Natural killer cell (primary cell): ENCODE data around the gene TRIM37. TPM values are rescaled to one million over a fixed set of nuclear protein-coding genes. Genes with fewer than 3 reads are reported as not detected.

Source experiments
- ATAC-seq, 3 donors: fragments of 150-1000 bp in 2 of 3; fragments of 200-7000 bp in 1 of 3; cut with Tn5 transposase; 1 replicate in 1 of 3; 2 replicates in 2 of 3; pipeline ENCODE4 v1.10.0; 2021; ENCODE audit warnings: mild to moderate bottlenecking in 2 of 3, moderate library complexity in 2 of 3
- DNase-seq, 2 donors: peaks; one replicate each; pipeline versions ENCODE4 v3.0.0 to v3.0.0-alpha.2; 2013 to 2021; ENCODE audit warnings: mixed read lengths in 1 of 2
- H3K27ac ChIP-seq: one replicate; pipeline ENCODE4 v1.5.1; 2013; ENCODE audit warnings: mild to moderate bottlenecking, low read length
- H3K27me3 ChIP-seq: one replicate; pipeline ENCODE4 v1.6.1; 2013; ENCODE audit warnings: low read length; ENCODE audit not compliant: control insufficient read depth, insufficient read depth
- H3K36me3 ChIP-seq: one replicate; pipeline ENCODE4 v1.6.1; 2013; ENCODE audit warnings: low read length; ENCODE audit not compliant: control insufficient read depth, insufficient read depth
- H3K4me1 ChIP-seq: one replicate; pipeline ENCODE4 v1.6.1; 2013; ENCODE audit warnings: low read length; ENCODE audit not compliant: control insufficient read depth, insufficient read depth
- H3K4me3 ChIP-seq: one replicate; pipeline ENCODE4 v1.5.1; 2013; ENCODE audit warnings: low read length
- H3K9me3 ChIP-seq: one replicate; pipeline ENCODE4 v1.6.1; 2013; ENCODE audit warnings: low read length; ENCODE audit not compliant: control insufficient read depth, insufficient read depth
- H3K27ac Mint-ChIP-seq, 2 donors: one replicate each; pipeline ENCODE4 v1.8.0; 2022; ENCODE audit warnings: mild to moderate bottlenecking in 2 of 2, mixed read lengths in 2 of 2, moderate library complexity in 1 of 2
- H3K27me3 Mint-ChIP-seq, 2 donors: one replicate each; pipeline ENCODE4 v1.8.0; 2022; ENCODE audit warnings: low read depth in 2 of 2, mixed read lengths in 2 of 2
- H3K36me3 Mint-ChIP-seq: one replicate; pipeline ENCODE4 v1.8.0; 2022; ENCODE audit warnings: mixed read lengths
- H3K4me1 Mint-ChIP-seq, 2 donors: one replicate each; pipeline ENCODE4 v1.8.0; 2022; ENCODE audit warnings: mixed read lengths in 2 of 2
- H3K4me3 Mint-ChIP-seq: one replicate; pipeline ENCODE4 v1.8.0; 2022; ENCODE audit warnings: mild to moderate bottlenecking, moderate library complexity, mixed read lengths
- H3K9me3 Mint-ChIP-seq, 2 donors: one replicate each; pipeline ENCODE4 v1.8.0; 2022; ENCODE audit warnings: mixed read lengths in 2 of 2
- WGBS: methylation state at CpG from one replicate; pipeline ENCODE4 v1.1.7; 2013; ENCODE audit warnings: missing lambda C conversion rate; ENCODE audit not compliant: insufficient coverage; 5-methylcytosine and 5-hydroxymethylcytosine counted together
- intact Hi-C: fragments of 100-400 bp; cut with micrococcal nuclease; formaldehyde crosslinking; loops from one replicate; pipeline ENCODE4 v1.14.2; 2022
- total RNA-seq, 4 donors: library from RNA; stranded (reverse); fragments of 120-200 nt in 1 of 4; gene quantifications; one replicate each; pipeline versions ENCODE4 v1.2.3 to v1.2.4, GENCODE V29; 2013 to 2022
- TF ChIP-seq, protein P1 (sequence below): fragments of 200-600 bp; IDR thresholded peaks from one replicate; pipeline ENCODE4 v1.8.0; 2022; ENCODE audit warnings: antibody characterized with exemption

The TRIM37 gene
- total RNA-seq, 3 donors from 2014 or later (not counting 1 experiment from before 2014, with no cell fraction given), result 20.4 to 26.1 (median 21.9) TPM

DNA sequence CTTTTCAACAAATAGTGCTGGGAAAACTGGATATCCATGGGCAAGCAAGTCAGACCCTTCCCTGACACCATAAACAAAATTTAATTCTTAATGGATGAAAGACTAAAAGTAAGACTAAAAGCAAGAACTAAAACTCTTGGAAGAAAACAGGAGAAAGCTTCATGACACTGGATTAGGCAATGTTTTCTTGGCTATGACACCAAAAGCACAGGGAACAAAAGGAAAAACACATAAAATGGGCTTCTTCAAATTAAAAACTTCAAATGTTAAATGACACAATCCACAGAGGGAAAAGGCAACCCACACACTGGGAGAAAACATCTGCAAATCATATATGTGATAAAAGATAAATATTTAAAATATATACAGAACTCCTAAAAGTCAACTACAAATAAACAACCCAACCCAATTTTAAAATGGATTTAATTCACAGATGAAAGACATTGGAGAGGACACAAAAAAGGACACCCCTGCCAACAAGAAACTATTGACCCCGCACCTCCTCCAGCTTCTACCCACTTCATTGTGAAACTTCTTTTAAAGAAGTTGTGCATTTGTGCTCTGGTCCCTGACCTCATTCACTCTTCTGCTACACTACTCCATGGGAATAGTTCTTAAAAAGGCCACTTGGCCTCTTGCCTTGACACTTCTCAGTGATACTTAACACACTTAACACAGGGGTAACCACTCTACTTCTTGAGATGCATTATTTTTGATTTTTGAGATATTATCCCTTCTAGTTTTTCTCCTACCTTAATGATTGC, 80.3 kb downstream of the TRIM37 start:
- Mint-ChIP-seq H3K4me1 (no peaks in the 10 kb centered on the region), H3K27me3 (no peaks in the 10 kb centered on the region), H3K4me3 (no peak overlapping the region), H3K36me3 (no peaks in the 10 kb centered on the region), H3K27ac (no peak overlapping the region), H3K9me3 (no peaks in the 10 kb centered on the region)
- 100% methylated on average over 1 of the region's 1 CpG for WGBS
- H3K4me1 ChIP-seq, result no peaks in the 10 kb centered on the region
- TF ChIP-seq, protein P1, sequence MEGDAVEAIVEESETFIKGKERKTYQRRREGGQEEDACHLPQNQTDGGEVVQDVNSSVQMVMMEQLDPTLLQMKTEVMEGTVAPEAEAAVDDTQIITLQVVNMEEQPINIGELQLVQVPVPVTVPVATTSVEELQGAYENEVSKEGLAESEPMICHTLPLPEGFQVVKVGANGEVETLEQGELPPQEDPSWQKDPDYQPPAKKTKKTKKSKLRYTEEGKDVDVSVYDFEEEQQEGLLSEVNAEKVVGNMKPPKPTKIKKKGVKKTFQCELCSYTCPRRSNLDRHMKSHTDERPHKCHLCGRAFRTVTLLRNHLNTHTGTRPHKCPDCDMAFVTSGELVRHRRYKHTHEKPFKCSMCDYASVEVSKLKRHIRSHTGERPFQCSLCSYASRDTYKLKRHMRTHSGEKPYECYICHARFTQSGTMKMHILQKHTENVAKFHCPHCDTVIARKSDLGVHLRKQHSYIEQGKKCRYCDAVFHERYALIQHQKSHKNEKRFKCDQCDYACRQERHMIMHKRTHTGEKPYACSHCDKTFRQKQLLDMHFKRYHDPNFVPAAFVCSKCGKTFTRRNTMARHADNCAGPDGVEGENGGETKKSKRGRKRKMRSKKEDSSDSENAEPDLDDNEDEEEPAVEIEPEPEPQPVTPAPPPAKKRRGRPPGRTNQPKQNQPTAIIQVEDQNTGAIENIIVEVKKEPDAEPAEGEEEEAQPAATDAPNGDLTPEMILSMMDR, result no peak
- H3K27me3 ChIP-seq, result no peaks in the 10 kb centered on the region
- intact Hi-C loops, result no loop called here
- H3K4me3 ChIP-seq, result no peak overlapping the region
- ATAC-seq (no peak), DNase-seq (no peak)
- no peaks in the 10 kb centered on the region for H3K9me3 ChIP-seq
- H3K36me3 ChIP-seq, result peaks cover 9% of the 10 kb centered on the region
- no peak overlapping the region for H3K27ac ChIP-seq

GRCh38 chr17:59024916-59025315, 81.8 kb downstream of the TRIM37 start:
- WGBS, result 96% methylated on average over 2 of the region's 2 CpGs
- intact Hi-C loops, result no loop called here
- no peak overlapping the region for H3K27ac Mint-ChIP-seq
- H3K4me1 Mint-ChIP-seq, result no peaks in the 10 kb centered on the region
- H3K27me3 Mint-ChIP-seq, result no peaks in the 10 kb centered on the region
- H3K4me3 ChIP-seq, result no peak overlapping the region
- peaks cover 2% of the 10 kb centered on the region for H3K36me3 ChIP-seq
- TF ChIP-seq, protein P1, result no peak
- no peak overlapping the region for H3K4me3 Mint-ChIP-seq
- DNase-seq (no peak), ATAC-seq (no peak)
- H3K4me1 ChIP-seq, result no peaks in the 10 kb centered on the region
- no peaks in the 10 kb centered on the region for H3K36me3 Mint-ChIP-seq
- H3K9me3 ChIP-seq, result no peaks in the 10 kb centered on the region
- no peak overlapping the region for H3K27ac ChIP-seq
- H3K27me3 ChIP-seq, result no peaks in the 10 kb centered on the region
- no peaks in the 10 kb centered on the region for H3K9me3 Mint-ChIP-seq

GRCh38 chr17:59018019-59018418, 88.7 kb downstream of the TRIM37 start:
- Histone ChIP-seq H3K36me3 (peaks cover 10% of the 10 kb centered on the region), H3K4me3 (no peak overlapping the region), H3K9me3 (no peaks in the 10 kb centered on the region), H3K4me1 (no peaks in the 10 kb centered on the region), H3K27me3 (no peaks in the 10 kb centered on the region), H3K27ac (no peak overlapping the region)
- TF ChIP-seq, protein P1, result no peak
- Mint-ChIP-seq H3K27me3 (no peaks in the 10 kb centered on the region), H3K4me1 (no peaks in the 10 kb centered on the region), H3K9me3 (no peaks in the 10 kb centered on the region), H3K4me3 (no peak overlapping the region), H3K36me3 (peaks cover 6% of the 10 kb centered on the region), H3K27ac (no peak overlapping the region)
- WGBS, result 75% methylated on average over 1 of the region's 1 CpG
- DNase-seq (no peak), ATAC-seq (no peak)
- intact Hi-C loops, result no loop called here

- peaks cover 6% of the 10 kb centered on the region for H3K36me3 Mint-ChIP-seq
- H3K9me3 Mint-ChIP-seq, result no peaks in the 10 kb centered on the region
- no peak for ATAC-seq
- intact Hi-C loops, result no loop called here
- H3K4me1 ChIP-seq, result no peaks in the 10 kb centered on the region
- WGBS, result 88% methylated on average over 2 of the region's 2 CpGs
- H3K36me3 ChIP-seq, result peaks cover 26% of the 10 kb centered on the region
- TF ChIP-seq, protein P1, result no peak
- no peak overlapping the region for H3K27ac Mint-ChIP-seq
- H3K4me3 ChIP-seq, result no peak overlapping the region
- no peak overlapping the region for H3K4me3 Mint-ChIP-seq
- DNase-seq, result no peak
- no peaks in the 10 kb centered on the region for H3K9me3 ChIP-seq
- H3K27ac ChIP-seq, result no peak overlapping the region
- no peaks in the 10 kb centered on the region for H3K27me3 ChIP-seq
- no peaks in the 10 kb centered on the region for H3K27me3 Mint-ChIP-seq
- no peaks in the 10 kb centered on the region for H3K4me1 Mint-ChIP-seq
Observed at GRCh38 chr17:59011975-59012374, 94.7 kb downstream of the TRIM37 start.
